GM18508 (cell line): ENCODE measurements around the gene MED12L.
"Not testable (repeated sequence)": the region's sequence is repeated elsewhere in the genome, so short reads cannot be mapped to it uniquely, and the experiment has no call there.

Experiments
- ATAC-seq: cut with Tn5 transposase; IDR thresholded peaks from one replicate; pipeline ENCODE4 v1.9.1; 2021; ENCODE audit warnings: moderate number of reproducible peaks; ENCODE audit not compliant: insufficient read depth, unreplicated experiment

Gene MED12L, protein sequence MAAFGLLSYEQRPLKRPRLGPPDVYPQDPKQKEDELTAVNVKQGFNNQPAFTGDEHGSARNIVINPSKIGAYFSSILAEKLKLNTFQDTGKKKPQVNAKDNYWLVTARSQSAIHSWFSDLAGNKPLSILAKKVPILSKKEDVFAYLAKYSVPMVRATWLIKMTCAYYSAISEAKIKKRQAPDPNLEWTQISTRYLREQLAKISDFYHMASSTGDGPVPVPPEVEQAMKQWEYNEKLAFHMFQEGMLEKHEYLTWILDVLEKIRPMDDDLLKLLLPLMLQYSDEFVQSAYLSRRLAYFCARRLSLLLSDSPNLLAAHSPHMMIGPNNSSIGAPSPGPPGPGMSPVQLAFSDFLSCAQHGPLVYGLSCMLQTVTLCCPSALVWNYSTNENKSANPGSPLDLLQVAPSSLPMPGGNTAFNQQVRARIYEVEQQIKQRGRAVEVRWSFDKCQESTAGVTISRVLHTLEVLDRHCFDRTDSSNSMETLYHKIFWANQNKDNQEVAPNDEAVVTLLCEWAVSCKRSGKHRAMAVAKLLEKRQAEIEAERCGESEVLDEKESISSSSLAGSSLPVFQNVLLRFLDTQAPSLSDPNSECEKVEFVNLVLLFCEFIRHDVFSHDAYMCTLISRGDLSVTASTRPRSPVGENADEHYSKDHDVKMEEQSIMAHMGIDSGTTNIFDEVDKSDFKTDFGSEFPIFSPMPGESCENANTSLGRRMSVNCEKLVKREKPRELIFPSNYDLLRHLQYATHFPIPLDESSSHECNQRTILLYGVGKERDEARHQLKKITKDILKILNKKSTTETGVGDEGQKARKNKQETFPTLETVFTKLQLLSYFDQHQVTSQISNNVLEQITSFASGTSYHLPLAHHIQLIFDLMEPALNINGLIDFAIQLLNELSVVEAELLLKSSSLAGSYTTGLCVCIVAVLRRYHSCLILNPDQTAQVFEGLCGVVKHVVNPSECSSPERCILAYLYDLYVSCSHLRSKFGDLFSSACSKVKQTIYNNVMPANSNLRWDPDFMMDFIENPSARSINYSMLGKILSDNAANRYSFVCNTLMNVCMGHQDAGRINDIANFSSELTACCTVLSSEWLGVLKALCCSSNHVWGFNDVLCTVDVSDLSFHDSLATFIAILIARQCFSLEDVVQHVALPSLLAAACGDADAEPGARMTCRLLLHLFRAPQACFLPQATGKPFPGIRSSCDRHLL (N-terminal part only)

DNA sequence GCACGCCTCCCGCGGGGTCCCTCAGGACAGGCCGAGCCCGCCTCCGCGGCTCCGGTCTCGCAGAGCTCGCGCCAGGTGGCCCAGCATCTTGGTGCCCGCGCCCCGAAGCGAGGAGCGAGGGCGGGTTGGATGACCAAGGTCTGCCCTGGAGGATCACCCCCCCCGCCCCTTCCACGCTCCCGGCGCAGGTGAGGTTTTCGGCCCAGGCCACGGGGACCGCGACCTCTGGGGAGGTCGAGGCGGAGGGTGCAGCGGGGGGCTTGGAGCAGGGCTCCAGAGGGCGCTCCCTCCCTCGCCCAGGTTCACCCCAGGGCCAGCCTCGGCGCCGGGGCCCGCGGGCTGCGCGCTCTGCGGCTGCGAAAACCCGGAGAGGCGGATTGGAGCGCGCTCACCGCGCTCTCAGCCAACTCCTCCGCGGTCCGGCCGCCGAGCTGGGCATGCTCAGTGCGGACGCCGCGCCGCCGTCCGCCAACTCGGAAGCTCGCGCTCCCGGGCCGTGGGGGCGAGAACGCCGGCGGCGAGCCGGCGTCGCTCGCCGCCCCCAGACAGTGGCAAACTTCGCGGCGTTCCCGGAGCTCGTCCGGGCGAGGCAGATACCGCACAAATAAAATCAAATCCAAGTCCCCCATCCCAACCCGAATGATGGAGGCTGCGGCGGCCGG lies at the start of gene MED12L:
Gene MED12L (plus strand): TSS at position 438 of the 662 bp plus-strand sequence. CDS start 1,263 bp downstream, outside the sequence.
- no peak for ATAC-seq

DNA sequence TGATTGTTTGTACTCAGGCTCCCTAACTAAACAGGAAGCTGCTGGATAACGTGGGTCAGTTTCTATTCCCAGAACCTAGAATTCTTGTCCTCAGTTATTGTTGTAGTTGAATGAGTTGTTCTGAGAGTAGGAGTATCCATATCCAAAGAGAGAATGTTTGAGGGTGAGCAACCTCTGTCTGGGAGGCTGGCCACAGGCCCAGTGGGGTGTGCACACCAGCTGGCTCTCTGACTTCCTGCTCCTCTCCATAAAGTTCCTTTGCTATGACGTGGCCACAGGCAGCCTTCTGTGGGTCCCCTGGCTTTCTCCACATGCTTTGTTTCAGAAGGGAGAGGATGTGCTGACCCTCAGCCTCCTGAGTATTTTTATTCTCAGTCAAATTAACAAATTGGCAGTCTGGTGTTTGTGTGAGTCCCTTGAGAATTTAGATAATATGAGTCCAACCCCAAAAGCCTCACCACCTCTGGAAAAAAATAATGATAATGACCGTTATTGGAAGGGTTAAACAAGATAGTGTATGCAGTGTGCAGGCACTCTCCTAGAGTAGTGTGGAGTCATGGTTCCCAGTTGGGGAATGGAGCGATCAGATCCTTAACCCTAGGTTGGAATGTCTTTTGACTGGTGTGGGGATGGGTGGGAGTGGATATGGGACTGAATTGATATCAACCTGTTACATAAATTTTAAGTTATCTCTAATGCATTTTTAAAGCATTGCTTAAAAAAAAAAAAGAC lies 47.6 kb upstream of the MED12L start:
- ATAC-seq, result no peak

DNA sequence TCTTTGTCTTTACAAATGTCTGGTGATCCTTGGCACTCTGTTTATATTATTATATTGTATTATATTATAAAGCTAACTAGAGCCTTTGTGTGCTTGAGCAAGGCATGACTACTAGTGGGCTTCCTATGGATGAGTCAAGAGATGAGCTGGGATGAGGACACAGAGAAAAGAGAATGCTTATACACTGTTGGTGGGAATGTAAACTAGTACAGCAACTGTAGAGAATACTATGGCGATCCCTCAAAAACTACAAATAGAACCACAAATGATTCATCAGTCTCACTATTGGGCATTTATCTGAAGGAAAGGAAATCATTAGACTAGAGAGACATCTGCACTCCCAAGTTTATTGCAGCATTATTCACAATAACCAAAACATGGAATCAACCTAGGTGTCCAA lies 40.8 kb upstream of the MED12L start:
- ATAC-seq, result no peak

DNA sequence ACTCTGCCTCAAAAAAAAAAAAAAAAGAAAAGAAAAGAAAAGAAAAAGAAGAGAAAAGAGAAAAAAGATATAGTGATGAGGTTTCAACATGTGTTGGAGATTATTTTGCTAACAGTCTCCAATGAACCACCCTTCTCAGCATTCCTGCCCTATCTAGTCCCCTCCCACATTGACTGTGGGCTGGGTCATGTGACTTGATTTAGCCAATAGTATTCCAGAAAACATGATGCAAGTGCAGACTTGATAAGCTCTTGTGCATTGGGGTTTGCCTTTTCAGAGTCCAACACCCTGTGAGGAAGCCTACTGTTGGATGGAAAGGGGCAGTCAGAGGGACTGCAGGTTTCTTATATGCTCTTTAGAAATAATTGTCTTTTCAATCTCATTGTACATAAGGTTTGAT lies 37.8 kb upstream of the MED12L start:
- no peak for ATAC-seq

DNA sequence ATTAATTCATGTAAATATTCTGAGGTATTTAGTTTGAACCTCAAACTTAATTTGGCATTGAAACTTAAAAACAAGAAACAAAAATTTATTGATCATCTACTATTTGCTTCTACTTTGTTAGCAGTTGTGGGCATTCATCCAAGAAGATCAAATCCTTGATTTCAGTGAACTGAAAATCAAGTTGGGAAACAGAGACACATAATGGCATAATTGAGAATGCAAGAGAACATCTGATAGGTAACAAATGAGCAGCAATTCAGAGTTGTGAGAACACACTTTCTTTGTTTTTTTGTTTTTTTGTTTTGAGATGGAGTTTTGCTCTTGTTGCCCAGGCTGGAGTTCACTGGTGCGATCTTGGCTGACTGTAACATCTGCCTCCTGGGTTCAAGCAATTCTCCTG lies 33.9 kb upstream of the MED12L start:
- no peak for ATAC-seq

DNA sequence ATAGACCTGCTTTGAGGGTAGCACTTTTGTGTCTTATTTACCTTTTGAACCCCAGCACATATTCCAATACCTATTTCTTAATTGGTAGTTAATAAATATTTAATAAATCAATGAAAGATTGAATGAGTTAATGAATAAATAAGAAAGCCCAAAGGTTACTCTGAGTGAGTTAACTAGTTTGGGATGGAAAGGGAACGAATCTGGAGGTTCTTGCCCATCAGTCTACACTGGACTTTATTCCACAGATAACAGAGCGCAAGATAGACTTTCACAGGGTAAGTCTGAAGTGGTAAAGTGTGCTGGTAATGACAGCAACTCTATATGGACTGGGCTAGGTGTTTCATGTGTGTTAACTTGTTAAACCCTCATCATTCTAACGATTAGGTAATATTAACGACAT lies 33.1 kb upstream of the MED12L start:
- no peak for ATAC-seq

DNA sequence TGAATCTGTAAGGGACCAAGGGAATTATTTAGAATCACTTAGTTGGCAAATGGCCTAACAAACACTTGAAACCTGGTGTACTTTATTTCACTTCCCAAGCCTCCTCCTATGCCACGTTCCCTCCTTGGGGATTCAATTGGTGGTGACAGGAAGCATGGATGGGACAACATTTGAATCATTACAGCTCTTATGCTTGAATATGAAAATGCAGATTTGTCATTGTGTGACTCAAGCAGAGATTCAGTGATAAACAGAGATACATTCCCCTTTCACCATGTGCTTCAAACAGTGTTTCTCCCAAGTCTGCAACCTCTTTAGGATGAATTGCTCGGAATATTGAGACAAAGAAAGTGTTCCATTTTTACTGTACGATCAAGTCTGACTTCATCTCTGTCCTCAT lies 32.7 kb upstream of the MED12L start:
- no peak for ATAC-seq

DNA sequence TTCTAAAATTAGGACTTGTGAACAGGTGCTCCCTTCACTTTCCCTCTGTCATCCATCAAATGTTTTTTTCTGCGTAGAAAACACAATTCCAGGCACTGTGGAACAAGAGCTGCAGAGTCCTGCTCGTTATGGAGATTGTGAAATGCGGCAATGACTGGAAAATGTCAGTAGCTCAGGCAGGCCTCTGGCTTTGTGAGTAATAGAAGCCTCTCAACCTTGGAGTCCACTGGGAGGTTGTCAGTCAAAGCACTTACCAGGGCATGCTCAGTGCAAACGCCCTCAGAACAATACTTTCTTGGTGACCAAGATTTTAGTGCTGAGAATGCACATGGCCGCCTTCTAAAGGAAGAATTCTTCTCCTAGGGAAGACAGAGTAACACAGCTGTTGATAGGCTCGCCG lies 26.7 kb upstream of the MED12L start:
- ATAC-seq, result no peak

DNA sequence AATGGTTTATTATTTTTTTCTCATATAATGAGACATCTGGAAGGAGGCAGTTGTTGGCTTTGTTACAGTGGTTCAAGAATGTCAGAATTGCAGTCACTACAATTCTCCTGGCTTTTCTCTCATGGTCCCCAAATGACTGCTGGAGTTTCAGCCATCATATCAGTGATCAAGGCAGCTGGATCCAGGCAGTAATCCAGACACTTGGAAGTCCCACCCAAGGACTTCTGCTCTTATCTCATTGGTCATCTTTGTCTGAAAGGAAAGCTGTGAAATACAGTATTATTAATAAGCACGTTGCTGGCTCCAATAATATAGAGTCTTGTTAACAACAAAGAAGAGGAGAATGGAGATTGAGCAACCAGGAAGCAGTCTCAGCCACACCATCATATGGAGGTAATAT lies 22.9 kb upstream of the MED12L start:
- ATAC-seq, result no peak

DNA sequence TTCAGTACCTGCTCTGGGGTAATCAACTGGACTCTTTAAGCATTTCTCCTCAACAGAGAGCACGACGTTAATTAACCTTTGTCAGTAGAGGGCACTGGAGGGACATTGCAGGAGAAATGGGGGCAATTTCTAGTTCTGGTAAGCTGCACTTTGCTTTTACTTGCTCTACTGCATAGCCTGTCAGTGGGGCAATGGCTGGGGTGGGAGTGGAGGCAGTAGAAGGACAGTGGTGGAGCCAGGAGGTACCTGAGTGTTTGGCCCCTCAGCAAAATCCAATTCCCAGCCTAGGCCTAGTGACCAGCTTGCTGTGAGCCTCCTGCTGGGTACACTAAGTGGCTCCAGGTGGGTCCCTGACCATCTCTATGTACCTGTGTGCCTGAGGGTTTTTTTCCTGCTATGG lies 18.3 kb upstream of the MED12L start:
- no peak for ATAC-seq

DNA sequence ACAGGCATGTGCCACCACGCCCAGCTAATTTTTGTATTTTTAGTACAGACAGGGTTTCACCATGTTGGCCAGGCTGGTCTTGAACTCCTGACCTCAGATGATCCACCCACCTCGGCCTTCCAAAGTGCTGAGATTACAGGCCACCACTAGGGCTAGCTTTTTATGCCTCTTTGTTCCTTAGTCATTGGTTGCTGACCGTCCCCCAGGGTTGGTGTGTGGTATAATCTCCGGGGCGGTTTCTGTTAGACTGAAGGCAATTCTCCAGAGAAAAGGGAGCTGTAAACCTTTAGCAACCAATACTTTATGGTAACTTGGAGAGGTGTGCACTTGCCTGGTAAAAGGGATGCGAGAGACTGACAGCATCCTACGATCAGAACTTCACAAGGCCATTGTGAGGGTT lies 12.6 kb upstream of the MED12L start:
- ATAC-seq, result not testable (repeated sequence)

DNA sequence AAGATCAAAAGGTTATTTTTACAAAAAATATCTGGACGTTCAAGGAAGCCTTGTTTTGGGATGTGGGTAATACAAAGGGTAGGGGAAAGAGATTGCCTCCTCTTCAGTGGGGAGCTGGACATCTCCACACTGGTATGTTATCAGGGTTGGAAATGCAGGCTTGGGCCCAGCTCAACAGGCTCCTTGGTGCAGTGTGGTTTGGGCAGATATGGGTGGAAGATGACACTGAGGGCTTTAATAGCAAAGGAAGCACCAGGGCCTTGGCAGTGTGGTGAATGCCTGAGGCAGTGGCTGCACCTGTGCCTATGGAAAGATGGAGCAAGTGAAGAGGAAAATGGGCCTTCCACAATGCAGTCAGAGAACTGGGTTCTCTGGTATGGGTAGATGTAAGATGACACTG lies 11.2 kb upstream of the MED12L start:
- ATAC-seq, result no peak

DNA sequence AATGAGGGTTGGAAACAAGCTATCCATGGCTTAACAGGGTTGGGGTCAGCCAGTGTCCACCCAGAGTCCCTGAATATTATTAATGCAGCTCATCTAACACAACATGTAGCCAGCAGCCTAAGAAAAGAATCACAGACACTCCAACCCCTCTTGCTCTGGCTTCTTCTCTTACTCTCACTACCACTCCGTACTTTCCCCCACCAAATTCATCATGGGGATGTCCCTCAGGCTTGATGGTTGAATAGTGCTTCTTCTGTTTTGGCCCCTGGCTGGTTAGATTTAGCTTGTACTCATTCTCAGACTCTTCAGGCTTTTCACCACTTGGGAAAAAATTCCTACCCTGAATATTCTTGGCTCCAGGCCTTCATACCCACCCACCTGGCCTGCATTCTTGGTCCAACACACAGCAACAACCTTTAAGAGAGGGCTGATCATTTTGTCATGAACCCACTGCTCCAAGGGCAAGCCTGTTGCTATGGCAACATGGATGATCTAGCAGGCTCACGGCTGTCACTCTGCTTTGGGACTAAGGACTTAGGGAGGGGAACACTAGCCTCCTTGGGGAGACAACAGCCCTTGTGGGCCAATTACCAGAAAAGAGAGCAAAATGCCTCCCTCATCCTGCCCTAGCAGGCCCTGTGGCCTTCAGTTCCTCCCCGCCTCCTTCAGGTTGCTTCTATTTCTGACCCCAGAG lies 9.4 kb upstream of the MED12L start:
- no peak for ATAC-seq

DNA sequence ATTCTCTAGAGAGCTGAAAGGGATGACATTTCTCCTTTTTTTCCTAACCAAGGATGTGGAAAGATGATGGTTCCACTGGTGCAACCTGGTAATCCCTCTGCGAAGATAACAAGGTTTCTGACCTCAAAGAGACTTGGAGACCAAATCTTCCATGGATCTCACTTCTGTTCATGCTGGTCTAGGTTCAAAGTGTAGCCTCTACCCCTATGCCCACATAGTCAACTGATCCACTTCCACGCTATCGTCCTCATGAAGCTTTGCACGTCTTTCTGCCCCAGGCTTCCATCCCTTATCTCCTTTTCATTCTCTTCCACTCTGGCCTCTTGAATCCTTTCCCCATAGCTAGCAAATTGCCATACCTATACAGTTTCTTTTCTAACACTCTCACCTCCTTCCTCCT lies 8.8 kb upstream of the MED12L start:
- ATAC-seq, result no peak

DNA sequence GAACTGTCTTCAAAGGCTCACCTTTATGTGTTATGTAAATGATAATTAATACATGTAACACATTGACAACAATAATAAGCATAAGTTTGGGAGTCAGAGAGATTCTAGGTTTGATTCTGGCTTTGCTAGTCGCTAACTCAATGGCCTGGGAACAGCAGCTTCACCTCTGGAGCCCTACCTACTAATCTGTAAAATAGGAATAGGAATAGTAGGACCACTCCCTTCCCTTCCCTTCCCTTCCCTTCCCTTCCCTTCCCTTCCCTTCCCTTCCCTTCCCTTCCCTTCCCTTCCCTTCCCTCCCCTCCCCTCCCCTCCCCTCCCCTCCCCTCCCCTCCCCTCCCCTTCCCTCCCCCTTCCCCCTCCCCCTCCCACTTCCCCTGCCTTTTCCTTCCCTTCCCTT lies 4.4 kb upstream of the MED12L start:
- ATAC-seq, result not testable (repeated sequence)

DNA sequence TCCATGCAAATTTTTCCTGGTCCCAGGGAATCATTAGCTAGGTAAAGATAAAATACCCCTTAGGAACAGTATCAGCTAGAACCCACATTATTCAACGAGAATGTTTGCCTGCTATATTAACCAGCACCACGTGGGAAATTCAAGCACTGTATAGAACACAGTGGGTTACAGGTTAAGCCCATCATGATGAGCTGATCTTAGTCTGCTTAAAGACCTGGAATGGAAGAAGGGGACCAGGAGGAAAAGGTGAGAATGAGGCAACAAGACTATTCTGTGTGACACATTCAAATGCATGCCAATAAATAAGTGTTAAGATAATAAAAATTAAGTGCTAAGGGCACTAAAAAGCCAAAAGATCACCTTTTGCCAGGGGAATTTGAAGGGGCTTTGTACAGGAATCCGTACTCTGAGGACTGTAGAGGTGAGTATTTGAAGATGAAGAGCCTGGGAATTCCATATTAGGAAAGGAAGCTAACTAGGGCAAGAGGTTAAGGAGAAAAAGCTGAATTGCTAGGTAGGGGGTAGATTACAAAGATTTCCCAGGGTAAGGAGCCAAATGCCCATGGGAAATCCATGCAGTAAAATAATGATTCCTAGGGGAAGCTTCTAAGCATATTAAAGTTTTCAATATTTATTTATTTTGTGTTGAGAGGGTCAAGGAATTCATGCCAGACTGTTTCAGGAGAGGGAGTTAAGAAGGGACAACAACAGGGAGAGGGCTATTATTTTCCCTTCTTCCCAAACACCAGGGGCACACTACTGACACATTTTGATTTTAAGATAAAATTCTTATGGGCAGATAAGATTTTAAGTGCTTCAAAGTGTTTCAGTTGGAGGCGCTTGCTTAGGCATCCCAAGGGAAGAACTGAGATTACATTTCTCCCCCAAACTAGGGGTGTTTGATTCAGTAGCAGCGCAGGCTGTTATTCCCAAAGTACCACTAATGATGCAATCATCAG lies 2.3 kb upstream of the MED12L start:
- no peak for ATAC-seq

DNA sequence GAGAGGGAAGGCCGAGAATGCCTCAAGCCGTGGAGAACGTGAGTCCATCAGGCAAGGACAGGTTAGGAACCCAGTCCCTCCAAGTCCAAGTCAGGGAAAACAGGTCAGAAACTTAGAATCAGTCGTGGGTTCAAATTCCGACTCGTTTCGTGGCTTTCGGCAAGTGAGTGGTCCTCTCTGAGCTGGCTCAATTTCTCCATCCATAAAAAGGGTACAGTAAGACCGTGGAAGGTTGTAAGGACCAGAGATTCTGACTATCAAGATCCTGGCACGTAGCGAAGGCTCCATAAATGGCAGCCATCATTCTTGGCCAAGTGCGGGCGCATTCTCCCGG lies 604 bp upstream of the MED12L start:
- ATAC-seq, result no peak

DNA sequence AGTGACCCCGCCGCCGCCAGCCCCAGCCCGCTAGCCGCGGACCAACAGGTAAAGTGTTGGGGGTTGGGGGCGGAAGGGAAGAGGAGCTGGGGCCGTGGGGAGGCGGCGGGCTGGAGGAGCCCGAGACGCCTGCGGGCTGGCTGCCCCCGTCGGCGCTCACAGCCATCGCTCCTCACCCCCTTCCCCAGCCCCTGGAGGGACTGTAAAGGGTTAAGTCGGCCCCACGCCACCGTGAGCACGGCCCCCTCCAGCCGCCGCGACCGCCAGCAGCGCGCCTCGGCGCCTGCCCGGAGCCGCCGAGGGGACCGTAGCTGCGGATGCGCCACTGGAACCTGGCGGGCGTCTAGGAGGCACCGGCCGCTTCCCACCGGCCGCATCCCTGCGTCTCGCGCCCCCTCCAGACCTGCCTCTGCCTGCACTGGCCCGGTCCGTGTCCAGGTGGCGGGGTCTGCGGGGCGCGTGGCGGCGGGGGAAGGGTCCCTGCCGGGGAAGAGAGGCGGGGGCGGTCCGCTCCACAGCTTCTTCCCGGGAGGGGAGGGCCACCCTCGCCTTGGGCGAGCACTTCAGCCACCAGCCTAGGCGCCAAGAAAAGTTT lies 522 bp downstream of the MED12L start:
- ATAC-seq, result no peak
